GM06990 (cell line): ENCODE data around the gene UTP25.
A peak's percentile ranks its signal among the peaks of the same experiment; 100 is the strongest.

ENCODE experiments used
- DNase-seq: peaks from one replicate; pipeline ENCODE4 v3.0.0-alpha.2; 2011; ENCODE audit not compliant: insufficient read length; ENCODE audit errors: extremely low read depth
- H3K27me3 ChIP-seq: replicated peaks from 2 replicates; pipeline ENCODE4 v1.6.0; 2011; ENCODE audit warnings: low read length; ENCODE audit not compliant: control insufficient read depth, insufficient read depth
- H3K36me3 ChIP-seq: 2 replicates; pipeline ENCODE4 v1.5.1; 2011; ENCODE audit warnings: low read length; ENCODE audit not compliant: control insufficient read depth, insufficient read depth
- H3K4me3 ChIP-seq: replicated peaks from 2 replicates; pipeline ENCODE4 v1.5.1; 2011; ENCODE audit warnings: low read depth, mild to moderate bottlenecking, control low read depth, low read length
- CTCF ChIP-seq: IDR thresholded peaks from 2 replicates; pipeline ENCODE4 v1.5.1; 2011; ENCODE audit warnings: low read length, control low read depth, mild to moderate bottlenecking, inconsistent platforms; ENCODE audit not compliant: insufficient read depth, poor library complexity, severe bottlenecking

Gene UTP25

GRCh38 chr1:209855623-209856022 is 27.9 kb downstream of the UTP25 start:
- TF ChIP-seq CTCF, result no peak
- no peak for DNase-seq
- H3K36me3 ChIP-seq, result peaks cover 4% of the 10 kb centered on the region

GRCh38 chr1:209858561-209859103 is 30.9 kb downstream of the UTP25 start:
- DNase-seq, result no peak
- Histone ChIP-seq H3K27me3 (no peaks in the 10 kb centered on the region), H3K4me3 (no peak overlapping the region), H3K36me3 (peaks cover 4% of the 10 kb centered on the region)
- TF ChIP-seq CTCF, result no peak

More at GRCh38 chr1:209855623-209856022, 27.9 kb downstream of the UTP25 start:
- Histone ChIP-seq H3K27me3 (no peaks in the 10 kb centered on the region), H3K4me3 (no peak overlapping the region)

GRCh38 chr1:209860293-209860881 is 32.6 kb downstream of the UTP25 start:
- DNase-seq, result peak; percentile 25
- peak; percentile 87 for TF ChIP-seq CTCF
- Histone ChIP-seq H3K4me3 (no peak overlapping the region), H3K36me3 (no peaks in the 10 kb centered on the region; the same call in none of the 2 replicates), H3K27me3 (no peaks in the 10 kb centered on the region)

- no peak overlapping the region for H3K4me3 ChIP-seq
- DNase-seq, result no peak
- no peak for TF ChIP-seq CTCF
- H3K36me3 ChIP-seq, result no peaks in the 10 kb centered on the region; the same call in none of the 2 replicates
- no peaks in the 10 kb centered on the region for H3K27me3 ChIP-seq
Observed at GRCh38 chr1:209861242-209861641, 33.5 kb downstream of the UTP25 start.

GRCh38 chr1:209862391-209863356 is 34.9 kb downstream of the UTP25 start:
- no peaks in the 10 kb centered on the region for H3K36me3 ChIP-seq
- no peaks in the 10 kb centered on the region for H3K27me3 ChIP-seq
- no peak for DNase-seq
- no peak for TF ChIP-seq CTCF
- H3K4me3 ChIP-seq, result no peak overlapping the region
